Coronary artery (tissue), 2 donors: ENCODE measurements around the gene DYNC1I1.

Experiments
- DNase-seq: peaks from one replicate; pipeline ENCODE4 v3.0.0-alpha.2; 2017; ENCODE audit warnings: low spot score
- H3K27ac ChIP-seq, 2 donors: fragments of 200-600 bp; sonication (generic); one replicate each; pipeline ENCODE4 v1.5.1; 2016 to 2019
- H3K4me3 ChIP-seq: fragments of 200-600 bp; sonication (generic); 2 replicates; pipeline ENCODE4 v1.5.1; 2016; ENCODE audit warnings: mild to moderate bottlenecking, moderate library complexity
- CTCF ChIP-seq: fragments of 200-600 bp; sonication (generic); IDR thresholded peaks from one replicate; pipeline ENCODE4 v1.5.1; 2019; ENCODE audit warnings: antibody characterized with exemption

DYNC1I1 gene

DNA sequence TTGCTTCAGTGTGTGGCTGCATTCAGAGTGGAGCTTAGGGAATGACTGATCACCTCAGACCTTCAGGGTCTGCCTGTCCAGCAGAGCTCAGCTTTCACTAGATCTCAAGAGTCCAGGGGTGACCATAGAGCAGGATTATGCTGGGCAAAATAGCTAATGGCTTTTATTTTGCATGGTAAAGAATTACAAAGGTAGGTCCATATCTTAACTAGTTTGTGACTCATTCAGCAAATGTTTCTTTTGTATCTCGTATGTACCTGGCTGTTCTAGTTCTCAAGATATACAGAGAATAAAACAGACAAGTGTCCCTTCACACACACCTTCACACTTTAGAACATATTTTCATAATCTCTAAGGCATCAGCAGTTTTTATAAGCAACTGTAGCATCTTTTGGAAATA lies 180.5 kb downstream of the DYNC1I1 start:
- no peak for DNase-seq
- no peak for TF ChIP-seq CTCF
- Histone ChIP-seq H3K4me3 (no peak overlapping the region), H3K27ac (no peak overlapping the region)

GRCh38 chr7:95955748-95956147 lies 183.4 kb downstream of the DYNC1I1 start:
- TF ChIP-seq CTCF, result no peak
- DNase-seq, result no peak
- Histone ChIP-seq H3K4me3 (no peak overlapping the region), H3K27ac (no peak overlapping the region)

DNA sequence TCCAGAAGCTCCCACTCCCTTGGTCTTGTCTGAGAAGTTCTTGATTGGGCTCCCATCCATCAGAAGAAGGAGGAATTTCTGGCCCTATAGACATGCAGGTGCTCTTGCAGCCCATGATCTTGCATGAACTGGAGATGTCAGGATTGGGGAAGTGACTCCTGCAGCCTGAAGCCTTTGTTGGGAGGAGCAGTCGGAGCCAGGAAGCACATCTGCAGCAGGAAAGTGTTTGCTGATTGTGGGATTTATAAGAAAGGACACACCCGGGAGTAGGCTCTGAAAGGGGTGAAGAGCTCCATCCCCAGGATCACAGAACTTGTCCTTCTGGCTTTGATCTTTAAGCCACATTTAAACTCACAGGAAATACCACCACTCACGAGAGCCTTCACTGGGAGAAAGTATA lies 185.2 kb downstream of the DYNC1I1 start:
- no peak overlapping the region for H3K4me3 ChIP-seq
- no peak for DNase-seq
- no peak overlapping the region for H3K27ac ChIP-seq
- TF ChIP-seq CTCF, result no peak

GRCh38 chr7:95960706-95961244 lies 188.4 kb downstream of the DYNC1I1 start:
- DNase-seq, result no peak
- TF ChIP-seq CTCF, result no peak
- H3K27ac ChIP-seq, result no peak overlapping the region
- no peak overlapping the region for H3K4me3 ChIP-seq

GRCh38 chr7:95963446-95963990 lies 191.2 kb downstream of the DYNC1I1 start:
- Histone ChIP-seq H3K27ac (no peak overlapping the region), H3K4me3 (no peak overlapping the region)
- DNase-seq, result no peak
- no peak for TF ChIP-seq CTCF

- Histone ChIP-seq H3K27ac (no peak overlapping the region), H3K4me3 (no peak overlapping the region)
- no peak for TF ChIP-seq CTCF
- DNase-seq, result no peak
These were observed 199.4 kb downstream of the DYNC1I1 start for GRCh38 chr7:95971716-95972115.

GRCh38 chr7:95972523-95972922 lies 200.2 kb downstream of the DYNC1I1 start:
- DNase-seq, result no peak
- TF ChIP-seq CTCF, result no peak
- no peak overlapping the region for H3K4me3 ChIP-seq
- no peak overlapping the region for H3K27ac ChIP-seq
